ENCODE results near the gene CYP3A5.

Gene CYP3A5

GRCh38 chr7:99616359-99617191 lies 63.2 kb downstream of the CYP3A5 start, which contains the start of gene ZSCAN25:
Gene ZSCAN25 (plus strand): TSS chr7:99616946. CDS start chr7:99619607, 2,661 bp downstream.
- peak; percentile 73 to 75 for DNase-seq (ENCODE audit: low read depth in 1 of 2, low spot score in 1 of 2)

GRCh38 chr7:99615989-99616358 lies 63.8 kb downstream of the CYP3A5 start:
- DNase-seq (ENCODE audit: low read depth in 1 of 2, low spot score in 1 of 2): no peak

GRCh38 chr7:99614495-99614894 lies 65.3 kb downstream of the CYP3A5 start:
- DNase-seq (ENCODE audit: low read depth in 1 of 2, low spot score in 1 of 2): no peak

DNA sequence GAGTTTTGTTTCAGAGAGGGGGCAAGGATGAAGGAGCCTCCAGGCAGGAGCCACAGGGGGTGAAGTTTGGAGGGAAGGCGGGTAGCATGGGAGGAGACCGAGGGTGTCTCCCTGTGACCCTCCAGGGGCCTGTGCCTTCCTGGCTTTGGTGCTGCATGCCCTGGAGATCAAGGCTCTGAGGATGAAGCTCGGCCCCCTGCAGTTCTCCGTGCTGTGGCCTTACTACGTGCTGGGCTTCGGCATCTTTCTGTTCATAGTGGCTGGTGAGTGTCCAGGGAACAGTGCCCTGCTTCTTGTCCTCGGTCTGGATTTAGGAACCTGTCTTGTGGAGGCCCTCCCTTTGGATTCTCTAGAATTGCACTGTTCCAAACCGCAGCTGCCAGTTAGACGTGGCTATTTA lies 72.2 kb downstream of the CYP3A5 start:
- DNase-seq (ENCODE audit: low read depth in 1 of 2, low spot score in 1 of 2): no peak

DNA sequence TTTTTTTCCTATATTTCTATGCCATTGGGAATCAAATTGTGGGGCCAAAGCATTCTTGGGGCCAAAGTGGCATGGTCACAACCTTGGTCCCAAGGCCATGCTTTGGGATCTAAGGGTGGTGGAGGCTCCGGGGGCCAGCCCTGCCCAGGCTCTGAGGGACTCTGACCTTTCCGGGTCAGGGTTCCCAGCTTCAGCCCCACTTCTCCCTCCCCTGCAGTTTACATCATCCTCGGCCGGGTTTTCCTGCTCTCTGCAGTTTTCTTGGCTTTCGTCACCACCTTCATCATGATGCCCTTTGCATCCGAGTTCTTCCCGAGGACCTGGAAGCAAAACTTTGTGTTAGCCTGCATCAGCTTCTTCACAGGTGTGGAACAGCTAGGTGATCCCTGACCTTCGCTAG lies 73.3 kb downstream of the CYP3A5 start:
- no peak for DNase-seq (ENCODE audit: low read depth in 1 of 2, low spot score in 1 of 2)

DNA sequence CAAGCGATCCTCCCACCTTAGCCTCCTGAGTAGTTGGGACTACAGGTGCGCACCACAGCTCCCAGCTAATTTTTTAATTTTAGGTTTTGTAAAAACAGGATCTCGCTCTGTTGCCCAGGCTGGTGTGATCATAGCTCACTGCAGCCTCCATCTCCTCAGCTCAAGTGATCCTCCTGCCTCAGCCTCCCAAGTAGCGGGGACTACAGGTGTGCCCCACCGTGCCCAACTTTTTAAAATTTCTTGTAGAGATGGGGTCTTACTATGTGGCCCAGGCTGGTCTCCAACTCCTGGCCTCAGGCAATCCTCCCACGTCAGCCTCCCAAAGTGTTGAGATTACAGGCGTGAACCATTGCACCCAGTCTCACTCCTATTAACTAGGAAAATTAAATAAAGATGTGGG lies 74.3 kb downstream of the CYP3A5 start:
- no peak for DNase-seq (ENCODE audit: low read depth in 1 of 2, low spot score in 1 of 2)

- DNase-seq (ENCODE audit: low read depth in 1 of 2, low spot score in 1 of 2): no peak
Measured at GRCh38 chr7:99601656-99602310, 78.0 kb downstream of the CYP3A5 start.

- no peak for DNase-seq (ENCODE audit: low read depth in 1 of 2, low spot score in 1 of 2)
Measured at GRCh38 chr7:99599836-99600235, 80.0 kb downstream of the CYP3A5 start.

All from activated T-helper 1 cell treated with anti-CD3 and anti-CD28 coated beads, Interleukin-2, amount 50 U/mL, for 16 hours (primary cell).